NOMO-1 (cell line): ENCODE data around the gene IGFALS.

Source experiments
- DNase-seq, 2 experiments: peaks; one replicate each; lab custom pipeline; 2025; ENCODE audit not compliant: unreplicated experiment in 2 of 2; lab: John Stamatoyannopoulos, UW

Gene IGFALS

GRCh38 chr16:1745900-1746692, 47.4 kb downstream of the IGFALS start:
- DNase-seq: no peak

DNA sequence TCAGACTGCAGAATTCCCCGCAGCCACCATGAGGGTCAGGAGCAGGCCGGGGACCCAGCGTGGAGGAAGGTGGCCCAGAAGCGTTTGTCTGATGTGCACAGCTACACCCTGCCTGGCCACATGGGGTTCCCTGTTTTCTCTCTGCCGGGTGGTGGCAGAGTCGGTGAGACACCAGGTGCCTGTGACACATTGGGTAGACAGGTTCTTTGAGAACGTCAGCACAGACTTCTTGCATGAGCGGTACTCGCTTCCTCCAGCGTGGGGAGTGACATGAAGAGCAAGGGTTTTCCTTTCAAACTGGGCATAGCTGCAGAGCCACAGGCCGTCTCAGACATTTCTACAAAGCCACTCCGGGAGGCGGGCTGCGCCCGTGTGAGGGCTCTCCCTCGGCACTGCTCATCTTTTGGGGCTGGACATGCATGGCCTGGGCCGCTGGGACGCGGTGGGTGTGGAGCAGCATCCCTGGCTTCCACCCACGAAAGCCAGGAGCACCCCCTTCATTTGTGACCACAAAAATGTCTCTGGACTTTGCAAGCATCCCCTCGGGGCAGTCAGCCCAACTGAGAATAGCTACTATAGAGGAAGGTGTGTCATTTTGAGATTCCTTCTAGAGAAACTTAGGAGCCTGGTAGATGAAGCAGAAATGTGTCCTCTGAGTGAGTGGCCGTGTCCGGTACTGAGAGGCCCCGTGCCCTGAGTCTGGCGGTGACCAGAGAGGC, 48.2 kb downstream of the IGFALS start:
- no peak for DNase-seq

DNA sequence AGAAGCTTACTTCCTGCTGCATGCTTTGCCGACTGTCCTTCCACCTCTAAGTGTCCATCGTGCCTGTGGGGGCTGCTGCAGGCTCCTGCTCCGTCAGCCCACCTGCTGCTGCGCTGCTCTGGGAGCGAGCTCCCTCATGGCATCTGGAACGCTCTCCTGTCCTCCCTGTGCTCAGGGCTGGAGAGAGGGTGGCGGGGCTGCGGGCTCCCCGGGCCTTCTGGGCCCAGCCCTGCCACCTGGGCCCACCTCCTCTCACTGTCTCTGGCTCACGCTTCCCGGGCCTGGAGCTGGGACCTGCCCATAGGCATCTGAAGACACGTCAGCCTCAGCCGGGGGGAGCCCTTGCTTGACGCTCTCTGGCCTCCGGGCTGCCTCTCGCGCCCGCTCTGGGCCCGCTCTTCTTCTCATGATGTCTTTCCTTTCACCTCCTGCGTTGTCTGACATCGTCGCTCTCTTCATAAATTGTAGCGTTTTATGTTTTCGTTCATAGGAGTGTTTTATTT, 49.1 kb downstream of the IGFALS start:
- DNase-seq: no peak

DNA sequence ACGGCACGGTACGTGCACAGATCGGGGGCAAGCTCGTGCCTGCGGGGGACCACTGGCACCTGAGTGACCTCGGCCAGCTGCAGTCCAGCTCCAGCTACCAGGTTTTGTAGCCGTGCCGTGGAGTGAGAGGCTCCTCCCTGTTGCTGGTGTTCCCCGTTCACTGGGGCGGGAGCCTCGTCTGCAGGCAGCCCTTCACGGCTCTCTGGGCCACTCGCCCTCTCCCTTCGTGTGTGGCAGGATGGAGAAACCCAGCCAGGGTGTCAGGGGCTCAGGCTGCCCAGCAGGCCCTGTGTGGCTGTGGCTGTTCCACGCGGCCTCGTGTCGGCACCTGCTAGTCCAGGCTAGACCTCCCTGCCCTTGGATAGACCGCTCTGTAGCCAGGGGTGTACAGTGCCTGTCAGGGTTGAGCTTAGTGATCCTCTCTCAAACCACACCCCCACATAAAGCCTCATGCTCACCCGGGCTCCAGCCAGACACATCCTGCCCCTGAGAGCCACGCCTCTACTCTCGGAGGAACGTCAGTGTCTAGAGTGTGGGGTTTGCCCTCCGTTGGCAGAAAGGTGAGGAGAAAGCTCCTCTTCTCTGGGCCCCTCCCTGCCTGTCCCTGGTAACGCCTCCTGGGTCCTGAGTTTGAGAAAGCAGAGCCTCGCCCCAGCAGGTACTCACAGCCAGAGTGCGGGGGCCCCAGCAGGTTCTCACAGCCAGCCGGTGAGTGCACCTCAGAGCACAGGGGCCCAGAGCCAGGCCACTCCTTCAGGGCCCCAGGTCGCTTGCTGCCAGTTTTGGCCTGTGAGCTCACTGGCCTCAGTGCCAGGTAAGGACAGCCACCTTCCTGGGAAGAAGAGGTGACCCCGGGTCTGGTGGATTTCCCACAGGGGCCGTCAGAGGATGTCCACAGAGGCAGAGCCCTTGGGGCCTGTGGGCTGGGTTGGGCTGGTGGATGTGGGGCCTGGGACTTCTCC, 49.8 kb downstream of the IGFALS start:
- no peak for DNase-seq

GRCh38 chr16:1741553-1742165, 51.8 kb downstream of the IGFALS start:
- DNase-seq: no peak

DNA sequence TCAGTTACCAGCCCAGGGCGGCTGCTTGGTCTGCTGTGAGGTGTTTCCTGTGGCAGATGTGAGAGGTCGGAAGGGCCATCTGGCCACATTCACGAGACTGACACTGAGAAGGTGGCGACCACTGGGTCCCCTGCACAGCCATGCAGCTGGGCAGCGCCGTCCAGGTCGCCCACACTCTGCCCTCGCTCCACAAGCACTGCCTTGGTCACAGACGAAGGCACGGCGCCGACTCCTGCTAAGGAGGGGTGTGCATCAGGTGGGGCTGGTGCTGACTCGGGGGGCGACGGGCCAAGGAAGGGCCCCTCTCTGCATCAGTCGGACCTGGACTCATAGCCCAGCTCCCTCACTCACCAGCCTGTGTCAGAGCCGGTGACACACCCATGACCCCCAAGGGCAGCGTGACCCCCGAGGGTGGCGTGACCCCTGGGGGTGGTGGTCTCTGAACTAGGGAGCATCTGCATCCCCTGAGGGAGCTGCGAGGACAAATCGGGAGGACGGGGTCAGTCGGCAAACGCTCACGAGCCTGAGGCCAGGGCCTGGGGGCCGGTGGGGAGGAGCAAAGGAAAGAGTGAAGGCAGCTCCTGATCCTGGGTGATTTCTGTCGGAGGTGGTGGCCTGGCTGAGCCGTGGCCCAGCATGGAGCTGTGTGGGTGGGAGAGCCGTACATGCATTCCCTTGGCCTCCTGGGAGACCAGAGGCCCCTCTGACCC, 52.6 kb downstream of the IGFALS start:
- no peak for DNase-seq
